Fibroblast of lung (primary cell): ENCODE data around the gene ZC3H15. TPM values are rescaled to one million over a fixed set of nuclear protein-coding genes. Genes with fewer than 3 reads are reported as not detected.
A peak's percentile ranks its signal among the peaks of the same experiment; 100 is the strongest.

Experiments
- DNase-seq, 2 donors: peaks; one replicate each; pipeline versions ENCODE4 v3.0.0 to v3.0.0-alpha.2; 2010; ENCODE audit warnings: low read depth in 2 of 2
- H2AFZ ChIP-seq: 2 replicates; pipeline ENCODE4 v1.5.1; 2012; ENCODE audit warnings: low read length, control low read depth, inconsistent platforms
- H3K27ac ChIP-seq: 2 replicates; pipeline ENCODE4 v1.5.1; 2011; ENCODE audit warnings: low read length, control low read depth; ENCODE audit not compliant: insufficient read depth
- H3K27me3 ChIP-seq: 2 replicates; pipeline ENCODE4 v1.5.1; 2011; ENCODE audit warnings: mild to moderate bottlenecking, low read length; ENCODE audit not compliant: control insufficient read depth, insufficient read depth
- H3K36me3 ChIP-seq: 2 replicates; pipeline ENCODE4 v1.5.1; 2011; ENCODE audit warnings: low read length; ENCODE audit not compliant: control insufficient read depth, insufficient read depth
- H3K4me1 ChIP-seq: 2 replicates; pipeline ENCODE4 v1.5.1; 2011; ENCODE audit warnings: low read length; ENCODE audit not compliant: control insufficient read depth, insufficient read depth; ENCODE audit errors: extremely low read depth
- H3K4me2 ChIP-seq: 2 replicates; pipeline ENCODE4 v1.5.1; 2011; ENCODE audit warnings: low read length, control low read depth; ENCODE audit not compliant: insufficient read depth; ENCODE audit errors: extremely low read depth
- H3K4me3 ChIP-seq, 4 experiments: fragments of 200-600 bp in 1 of 4; sonication (generic) in 1 of 4; replicated peaks in 1 of 4; 2 replicates each; pipeline ENCODE4 v1.5.1; 2011 to 2016; ENCODE audit warnings: low read length in 4 of 4, low read depth in 3 of 4, mild to moderate bottlenecking in 3 of 4, control low read depth in 2 of 4, inconsistent platforms in 1 of 4, mixed read lengths in 1 of 4; ENCODE audit not compliant: insufficient read depth in 1 of 4; ENCODE audit errors: control extremely low read depth in 1 of 4
- H3K79me2 ChIP-seq: 2 replicates; pipeline ENCODE4 v1.5.1; 2012; ENCODE audit warnings: mild to moderate bottlenecking, low read length, inconsistent platforms; ENCODE audit not compliant: control insufficient read depth, insufficient read depth
- H3K9ac ChIP-seq: 2 replicates; pipeline ENCODE4 v1.5.1; 2011; ENCODE audit warnings: mild to moderate bottlenecking, low read length, control low read depth; ENCODE audit not compliant: insufficient read depth
- H3K9me3 ChIP-seq: 2 replicates; pipeline ENCODE4 v1.5.1; 2012; ENCODE audit warnings: low read depth, low read length; ENCODE audit not compliant: control insufficient read depth, insufficient read depth
- H4K20me1 ChIP-seq: 2 replicates; pipeline ENCODE4 v1.5.1; 2011; ENCODE audit warnings: low read length; ENCODE audit not compliant: control insufficient read depth, insufficient read depth; ENCODE audit errors: extremely low read depth
- EZH2 ChIP-seq: IDR thresholded peaks from 2 replicates; pipeline ENCODE4 v1.5.1; 2012; ENCODE audit warnings: low read length, control low read depth, mild to moderate bottlenecking; ENCODE audit errors: missing control alignments
- polyA plus RNA-seq, 2 donors: library from polyadenylated mRNA; depleted of rRNA in 1 of 2; stranded (reverse) in 1 of 2; unstranded in 1 of 2; fragments of >200 nt; gene quantifications; 2 replicates each; pipeline ENCODE4 v1.2.1, GENCODE V29; 2011 to 2012; ENCODE audit warnings: missing spikeins in 1 of 2
- total RNA-seq: library from RNA; depleted of rRNA; stranded (reverse); fragments of >200 nt; gene quantifications from 2 replicates; pipeline ENCODE4 v1.2.1, GENCODE V29; 2014
- TF ChIP-seq, protein P1 (sequence below), 2 donors: IDR thresholded peaks in 1 of 2; conservative IDR thresholded peaks in 1 of 2; 1 replicate in 1 of 2; 2 replicates in 1 of 2; pipeline ENCODE4 v1.5.1; 2011 to 2012; ENCODE audit warnings: low read length in 2 of 2, control low read depth in 1 of 2, inconsistent platforms in 1 of 2, low read depth in 1 of 2, mild to moderate bottlenecking in 1 of 2

Gene ZC3H15
- total and polyA plus RNA-seq, 2 donors (not counting 1 experiment from before 2014, with no cell fraction given), result 79.9 to 83.8 TPM

- no peak overlapping the region for H3K4me3 ChIP-seq
- H2AFZ ChIP-seq, result no peak overlapping the region
- TF ChIP-seq EZH2, result no peak
- TF ChIP-seq, protein P1, sequence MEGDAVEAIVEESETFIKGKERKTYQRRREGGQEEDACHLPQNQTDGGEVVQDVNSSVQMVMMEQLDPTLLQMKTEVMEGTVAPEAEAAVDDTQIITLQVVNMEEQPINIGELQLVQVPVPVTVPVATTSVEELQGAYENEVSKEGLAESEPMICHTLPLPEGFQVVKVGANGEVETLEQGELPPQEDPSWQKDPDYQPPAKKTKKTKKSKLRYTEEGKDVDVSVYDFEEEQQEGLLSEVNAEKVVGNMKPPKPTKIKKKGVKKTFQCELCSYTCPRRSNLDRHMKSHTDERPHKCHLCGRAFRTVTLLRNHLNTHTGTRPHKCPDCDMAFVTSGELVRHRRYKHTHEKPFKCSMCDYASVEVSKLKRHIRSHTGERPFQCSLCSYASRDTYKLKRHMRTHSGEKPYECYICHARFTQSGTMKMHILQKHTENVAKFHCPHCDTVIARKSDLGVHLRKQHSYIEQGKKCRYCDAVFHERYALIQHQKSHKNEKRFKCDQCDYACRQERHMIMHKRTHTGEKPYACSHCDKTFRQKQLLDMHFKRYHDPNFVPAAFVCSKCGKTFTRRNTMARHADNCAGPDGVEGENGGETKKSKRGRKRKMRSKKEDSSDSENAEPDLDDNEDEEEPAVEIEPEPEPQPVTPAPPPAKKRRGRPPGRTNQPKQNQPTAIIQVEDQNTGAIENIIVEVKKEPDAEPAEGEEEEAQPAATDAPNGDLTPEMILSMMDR (conservative IDR thresholded peaks at IDR 0.05 in 1 of 2, IDR thresholded peaks at IDR 0.05 in 1 of 2; ENCODE audit: low read depth in 1 of 2, low read length in 2 of 2), result no peak
- no peaks in the 10 kb centered on the region for H3K27me3 ChIP-seq
- H3K79me2 ChIP-seq, result no peaks in the 10 kb centered on the region
- H4K20me1 ChIP-seq, result no peaks in the 10 kb centered on the region
- H3K4me2 ChIP-seq, result no peak overlapping the region
- H3K9ac ChIP-seq, result no peak overlapping the region
- H3K27ac ChIP-seq, result no peak overlapping the region
- H3K9me3 ChIP-seq, result no peaks in the 10 kb centered on the region
- DNase-seq, result no peak
- H3K4me1 ChIP-seq, result no peaks in the 10 kb centered on the region
- H3K36me3 ChIP-seq, result no peaks in the 10 kb centered on the region
These were observed 8.3 kb upstream of the ZC3H15 start for GRCh38 chr2:186477790-186478189.

GRCh38 chr2:186480991-186481390 is 5.1 kb upstream of the ZC3H15 start:
- Histone ChIP-seq H3K4me1 (no peaks in the 10 kb centered on the region), H4K20me1 (no peaks in the 10 kb centered on the region), H3K4me3 (no peak overlapping the region), H3K79me2 (peaks cover 5% of the 10 kb centered on the region), H3K27me3 (no peaks in the 10 kb centered on the region), H2AFZ (no peak overlapping the region), H3K9me3 (no peaks in the 10 kb centered on the region), H3K4me2 (no peak overlapping the region), H3K9ac (no peak overlapping the region), H3K36me3 (no peaks in the 10 kb centered on the region), H3K27ac (no peak overlapping the region)
- TF ChIP-seq, protein P1 (conservative IDR thresholded peaks at IDR 0.05 in 1 of 2, IDR thresholded peaks at IDR 0.05 in 1 of 2; ENCODE audit: low read depth in 1 of 2, low read length in 2 of 2), result no peak
- no peak for TF ChIP-seq EZH2
- no peak for DNase-seq

DNA sequence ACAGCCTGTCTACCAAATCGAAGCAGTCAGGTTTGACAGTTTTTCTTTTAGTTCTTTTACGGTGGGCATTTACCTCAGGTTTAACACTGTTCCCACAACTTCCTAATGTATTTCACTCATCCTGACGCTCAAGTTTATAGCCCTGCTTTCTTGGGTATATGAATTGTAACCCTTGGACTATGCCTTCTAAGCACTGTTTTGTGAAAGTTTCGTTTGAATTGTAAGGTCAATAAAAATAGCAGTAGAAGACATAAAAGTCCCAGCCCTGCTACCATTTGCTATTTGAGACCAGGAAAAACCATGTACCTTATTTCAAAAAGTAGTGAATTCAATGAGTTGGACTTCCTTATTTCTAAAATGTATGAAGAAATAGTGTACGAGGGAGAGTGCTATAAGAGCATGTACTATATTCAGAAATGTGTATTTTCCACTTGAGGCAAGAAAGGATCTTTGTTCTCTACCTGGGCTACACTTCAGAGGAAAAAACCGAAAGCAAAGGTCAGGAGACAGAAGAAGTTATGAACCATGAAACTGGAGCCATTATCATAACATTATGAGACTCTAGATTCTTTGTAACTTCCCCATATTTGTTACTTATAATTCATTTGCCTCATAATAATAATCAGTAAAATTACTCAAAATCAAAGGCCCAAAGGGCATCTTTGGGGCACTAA is 1.9 kb upstream of the ZC3H15 start:
- H3K27me3 ChIP-seq, result no peaks in the 10 kb centered on the region
- H3K79me2 ChIP-seq, result peaks cover 36% of the 10 kb centered on the region
- no peaks in the 10 kb centered on the region for H4K20me1 ChIP-seq
- TF ChIP-seq EZH2, result no peak
- TF ChIP-seq, protein P1 (conservative IDR thresholded peaks at IDR 0.05 in 1 of 2, IDR thresholded peaks at IDR 0.05 in 1 of 2; ENCODE audit: low read depth in 1 of 2, low read length in 2 of 2), result no peak
- H3K4me3 ChIP-seq, result peak overlapping the region in 1 of 4 experiments; percentile 87
- H3K4me1 ChIP-seq, result no peaks in the 10 kb centered on the region
- peak overlapping the region; percentile 88 for H3K4me2 ChIP-seq
- no peak overlapping the region for H2AFZ ChIP-seq
- no peaks in the 10 kb centered on the region for H3K9me3 ChIP-seq
- DNase-seq, result no peak
- H3K9ac ChIP-seq, result no peak overlapping the region
- no peak overlapping the region for H3K27ac ChIP-seq
- no peaks in the 10 kb centered on the region for H3K36me3 ChIP-seq
